ENCODE measurements around the gene CLIP4.

DNA sequence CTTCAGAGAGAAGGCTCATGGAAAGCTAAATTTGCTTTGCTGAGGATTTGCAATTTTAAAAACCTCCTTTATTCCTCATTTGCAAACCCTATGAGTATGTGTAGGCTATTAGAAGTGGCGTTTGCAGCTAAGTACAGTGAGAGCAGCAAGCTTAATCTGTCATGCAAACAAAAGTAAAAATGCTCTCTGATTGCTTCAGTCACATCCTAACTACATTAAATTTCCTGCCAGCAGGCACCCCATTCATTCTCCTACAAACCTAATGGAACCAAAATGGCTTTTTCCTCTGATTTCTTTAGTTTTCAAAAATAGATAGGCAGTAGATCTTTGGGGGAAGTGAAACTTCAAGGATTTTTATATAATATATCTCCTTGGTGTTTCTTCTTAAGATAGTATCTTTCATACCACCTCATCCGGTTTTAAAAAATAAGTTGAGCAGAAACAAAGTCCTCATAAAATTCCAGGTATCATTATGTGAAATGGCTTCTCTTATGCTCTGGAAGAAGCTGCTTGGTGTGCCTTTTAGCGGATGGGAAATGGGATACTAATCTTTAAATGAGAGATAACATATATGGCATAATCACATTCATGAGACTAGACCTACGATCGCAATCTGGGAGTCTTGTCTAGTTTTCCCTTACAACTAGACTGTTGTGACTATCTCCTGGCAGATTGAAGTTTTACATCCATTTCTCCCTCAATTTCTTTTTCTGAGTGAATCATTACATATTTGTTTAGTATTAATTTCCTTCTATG is 49.1 kb downstream of the CLIP4 start:
- TF ChIP-seq POLR2A (IDR thresholded peaks at IDR 0.05) (no peak), EP300 (IDR thresholded peaks at IDR 0.05) (no peak)
- TF ChIP-seq, protein P1, sequence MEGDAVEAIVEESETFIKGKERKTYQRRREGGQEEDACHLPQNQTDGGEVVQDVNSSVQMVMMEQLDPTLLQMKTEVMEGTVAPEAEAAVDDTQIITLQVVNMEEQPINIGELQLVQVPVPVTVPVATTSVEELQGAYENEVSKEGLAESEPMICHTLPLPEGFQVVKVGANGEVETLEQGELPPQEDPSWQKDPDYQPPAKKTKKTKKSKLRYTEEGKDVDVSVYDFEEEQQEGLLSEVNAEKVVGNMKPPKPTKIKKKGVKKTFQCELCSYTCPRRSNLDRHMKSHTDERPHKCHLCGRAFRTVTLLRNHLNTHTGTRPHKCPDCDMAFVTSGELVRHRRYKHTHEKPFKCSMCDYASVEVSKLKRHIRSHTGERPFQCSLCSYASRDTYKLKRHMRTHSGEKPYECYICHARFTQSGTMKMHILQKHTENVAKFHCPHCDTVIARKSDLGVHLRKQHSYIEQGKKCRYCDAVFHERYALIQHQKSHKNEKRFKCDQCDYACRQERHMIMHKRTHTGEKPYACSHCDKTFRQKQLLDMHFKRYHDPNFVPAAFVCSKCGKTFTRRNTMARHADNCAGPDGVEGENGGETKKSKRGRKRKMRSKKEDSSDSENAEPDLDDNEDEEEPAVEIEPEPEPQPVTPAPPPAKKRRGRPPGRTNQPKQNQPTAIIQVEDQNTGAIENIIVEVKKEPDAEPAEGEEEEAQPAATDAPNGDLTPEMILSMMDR (IDR thresholded peaks at IDR 0.05), result no peak

All from ovary (tissue), 3 donors.